GM18511 (cell line): ENCODE data around the gene MYBPHL.

ENCODE experiments used
- ATAC-seq: cut with Tn5 transposase; IDR thresholded peaks from one replicate; pipeline ENCODE4 v1.9.1; 2021; ENCODE audit warnings: mild to moderate bottlenecking, moderate library complexity; ENCODE audit not compliant: unreplicated experiment

The MYBPHL gene

GRCh38 chr1:109253803-109254620 is 52.8 kb downstream of the MYBPHL start:
- no peak for ATAC-seq

- no peak for ATAC-seq
Measured at GRCh38 chr1:109252893-109253802, 53.7 kb downstream of the MYBPHL start.

- ATAC-seq: no peak
Measured at GRCh38 chr1:109252167-109252892, 54.5 kb downstream of the MYBPHL start.

- ATAC-seq: no peak
Measured at GRCh38 chr1:109251277-109252166, 55.3 kb downstream of the MYBPHL start.

GRCh38 chr1:109250454-109251276 is 56.1 kb downstream of the MYBPHL start:
- ATAC-seq: no peak

- peak; percentile 34 for ATAC-seq
Measured at GRCh38 chr1:109249654-109250401, 57.0 kb downstream of the MYBPHL start.

- peak; percentile 85 for ATAC-seq
Measured at GRCh38 chr1:109248797-109249629, 57.8 kb downstream of the MYBPHL start, which contains the start of gene CELSR2. Gene CELSR2, plus strand, starts transcription at chr1:109249539. Its CDS starts 541 bp downstream, at chr1:109250080.

- ATAC-seq: no peak
Measured at GRCh38 chr1:109248444-109248796, 58.4 kb downstream of the MYBPHL start.

- no peak for ATAC-seq
Measured at GRCh38 chr1:109247401-109248365, 59.1 kb downstream of the MYBPHL start.

- no peak for ATAC-seq
Measured at GRCh38 chr1:109246141-109246551, 60.7 kb downstream of the MYBPHL start.

- no peak for ATAC-seq
Measured at GRCh38 chr1:109243860-109244552, 62.8 kb downstream of the MYBPHL start.

- no peak for ATAC-seq
Measured at GRCh38 chr1:109243221-109243620, 63.6 kb downstream of the MYBPHL start.

- ATAC-seq: no peak
Measured at GRCh38 chr1:109242387-109242786, 64.4 kb downstream of the MYBPHL start.
